Stimulated activated naive CD4-positive, alpha-beta T cell (primary cell): ENCODE results near the gene MORC1.
A peak's percentile ranks its signal among the peaks of the same experiment; 100 is the strongest.

Source experiments
- DNase-seq, 6 experiments: peaks; one replicate each; lab custom pipeline; 2025; lab: John Stamatoyannopoulos, UW

Gene MORC1

DNA sequence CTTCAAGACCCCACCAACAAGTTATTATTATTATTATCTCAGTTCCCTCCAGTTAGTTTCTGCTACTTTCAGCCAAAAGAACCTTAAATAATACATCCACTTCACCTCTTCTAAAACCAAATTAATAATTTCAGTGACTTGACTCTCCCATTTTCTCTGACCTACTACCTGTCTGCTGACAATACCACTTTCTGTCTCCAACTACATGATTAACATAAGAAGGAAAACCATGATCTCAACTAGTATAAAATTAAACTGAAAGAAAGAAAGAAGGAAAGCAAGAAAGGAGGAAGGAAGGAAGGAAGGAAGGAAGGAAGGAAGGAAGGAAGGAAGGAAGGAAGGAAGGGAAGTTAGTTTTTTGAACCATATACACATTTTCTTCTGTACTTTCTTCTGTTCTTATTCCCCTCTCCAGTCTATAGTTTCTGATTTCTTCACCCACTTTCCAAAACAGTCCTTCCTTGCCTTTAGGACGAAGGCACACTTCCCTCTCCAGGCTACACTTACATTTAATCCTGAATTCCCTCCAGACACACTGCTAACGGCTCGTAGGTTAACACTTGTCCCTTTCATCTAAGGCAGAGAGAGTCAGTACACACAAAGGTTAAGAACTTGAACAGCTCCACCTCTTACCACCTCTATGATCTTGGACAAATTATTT is 84.8 kb downstream of the MORC1 start:
- no peak for DNase-seq

DNA sequence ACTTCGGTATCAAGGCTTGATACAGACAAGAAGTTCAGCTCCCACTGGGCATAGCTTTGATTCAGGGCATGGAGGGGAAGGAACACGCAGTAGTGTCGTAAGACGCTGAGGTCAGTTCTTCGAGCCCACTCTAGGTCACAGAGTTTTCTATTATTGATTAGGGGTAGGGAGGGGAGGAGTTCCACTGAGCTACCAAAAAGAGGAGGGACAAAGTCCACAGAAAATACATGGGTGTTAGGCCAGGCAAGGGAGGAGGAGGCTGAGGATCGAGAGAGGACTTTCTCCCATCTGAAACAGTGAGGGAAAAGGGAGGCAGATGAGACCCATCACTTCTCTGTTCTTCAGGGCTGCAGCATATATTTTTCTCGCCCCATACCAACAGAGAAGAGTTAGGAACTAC is 89.2 kb downstream of the MORC1 start:
- DNase-seq, result no peak

DNA sequence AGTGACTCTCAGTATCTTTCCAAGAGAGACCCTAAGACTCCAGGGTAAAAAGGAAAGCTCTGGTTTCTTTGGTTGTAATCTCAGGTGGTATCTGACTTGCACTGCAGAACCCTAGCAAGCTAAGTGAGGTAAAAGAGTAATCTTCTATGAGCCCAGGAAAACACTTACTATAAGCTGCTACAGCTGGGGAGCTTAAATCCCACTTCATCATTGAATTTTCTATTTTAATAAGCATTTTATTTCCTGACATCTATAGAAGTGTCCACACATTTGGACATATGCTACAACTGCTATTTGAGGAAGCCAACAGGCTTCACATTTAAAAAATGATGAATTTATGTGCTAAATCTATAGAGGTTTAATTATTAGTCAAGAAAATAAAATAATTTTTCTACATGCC is 91.1 kb downstream of the MORC1 start:
- DNase-seq, result no peak

DNA sequence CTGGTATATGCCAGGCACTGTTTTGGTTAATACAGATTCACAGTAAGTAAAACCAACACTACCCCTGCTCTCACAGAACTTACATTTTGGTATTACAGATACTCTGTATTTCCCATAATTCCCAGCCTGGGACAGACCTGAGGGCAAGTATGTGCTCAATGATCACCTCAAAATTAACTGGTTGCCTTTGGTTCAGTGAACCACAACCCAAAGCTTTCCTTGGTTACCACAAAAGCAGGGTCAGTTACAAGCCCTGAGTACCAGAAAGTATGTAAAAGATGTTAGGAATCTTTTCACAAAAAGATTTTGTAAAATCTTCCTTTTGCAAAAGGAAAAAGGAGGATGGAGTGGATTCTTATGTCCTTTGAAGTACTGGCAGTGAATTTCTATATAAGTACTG is 92.0 kb downstream of the MORC1 start:
- no peak for DNase-seq

DNA sequence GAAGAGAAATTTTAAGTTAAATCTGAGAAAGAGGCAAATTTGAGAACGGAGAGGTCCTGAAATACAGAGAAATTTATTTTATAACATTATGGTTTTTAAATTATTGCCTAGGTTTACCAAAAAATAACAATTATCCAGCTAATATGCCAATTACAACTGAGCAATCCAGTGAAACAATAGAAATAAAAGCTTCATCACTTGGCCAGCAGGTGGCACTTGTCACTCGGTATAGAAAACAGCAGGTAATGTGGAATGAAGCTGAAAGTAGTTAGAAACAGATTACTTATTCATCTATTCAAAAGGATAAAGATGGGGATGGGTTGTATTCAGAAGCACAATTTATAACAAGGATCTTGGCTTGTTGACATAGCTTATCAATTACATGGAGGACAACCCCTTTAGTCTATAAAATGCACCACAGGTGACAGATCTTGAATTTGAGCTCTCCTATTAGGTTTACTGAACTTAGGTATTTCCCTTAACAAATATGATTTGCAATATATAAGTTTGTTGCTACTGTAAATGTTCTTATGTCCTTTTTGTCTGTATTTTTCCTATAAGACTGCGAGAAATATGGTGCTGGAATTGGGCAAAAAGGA is 94.2 kb downstream of the MORC1 start:
- peak in 3 of 6 experiments; percentile 1 to 44 (median 17) for DNase-seq

DNA sequence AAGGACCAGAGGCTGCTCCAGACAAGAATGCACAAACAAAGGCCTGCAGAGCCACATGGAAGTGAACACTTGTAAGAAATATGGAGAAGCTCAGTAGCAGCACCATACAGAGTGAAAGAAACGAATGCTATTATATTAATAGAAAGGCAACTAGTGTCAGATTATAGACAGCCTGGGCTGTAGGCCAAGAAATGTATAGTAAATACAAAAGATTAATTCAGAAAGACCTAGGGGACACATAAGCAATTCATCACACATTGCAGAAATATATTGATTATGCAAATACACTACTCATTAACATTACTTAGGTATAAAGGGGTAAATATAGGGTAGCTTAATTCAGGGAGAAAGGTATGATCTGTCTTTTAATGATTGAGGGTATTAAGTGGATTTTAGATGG is 94.8 kb downstream of the MORC1 start:
- no peak for DNase-seq

DNA sequence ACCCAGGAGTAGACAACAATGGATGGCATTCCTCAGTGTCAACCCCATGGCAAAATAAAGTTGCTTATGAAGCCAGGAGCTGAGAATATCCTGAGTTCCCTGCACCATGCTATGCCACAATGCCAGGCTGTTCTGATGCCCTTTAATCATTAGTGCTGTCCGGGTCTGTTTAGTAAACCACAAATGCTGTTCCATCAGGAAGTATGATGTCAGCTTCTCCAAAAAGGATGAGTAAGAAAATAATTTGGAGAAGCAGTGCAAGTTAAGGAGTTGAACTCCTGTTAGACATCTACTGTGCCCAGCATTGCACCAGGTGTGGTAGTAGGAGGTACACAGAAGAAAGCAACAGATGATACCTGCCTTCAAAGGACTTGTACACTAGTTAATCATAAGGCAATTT is 96.4 kb downstream of the MORC1 start:
- no peak for DNase-seq

DNA sequence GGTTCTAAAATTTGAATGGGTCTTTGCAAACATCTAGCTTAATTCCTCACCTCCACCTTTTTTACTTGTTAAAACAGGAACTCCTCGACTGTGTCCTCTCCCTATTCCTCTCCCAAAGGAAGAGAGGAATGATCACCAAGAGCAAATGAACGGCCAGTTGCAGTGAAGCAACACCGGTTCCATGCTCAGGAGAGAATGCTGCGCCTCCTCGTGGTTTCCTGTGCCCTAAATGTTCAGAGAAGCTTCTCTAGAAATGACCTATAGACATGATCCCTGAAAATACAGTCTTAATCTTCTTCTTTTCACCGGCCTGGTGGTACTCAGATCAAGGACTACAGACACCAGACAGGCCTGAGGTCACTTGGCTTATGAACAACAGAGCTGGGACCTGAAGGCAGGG is 99.1 kb downstream of the MORC1 start:
- no peak for DNase-seq

DNA sequence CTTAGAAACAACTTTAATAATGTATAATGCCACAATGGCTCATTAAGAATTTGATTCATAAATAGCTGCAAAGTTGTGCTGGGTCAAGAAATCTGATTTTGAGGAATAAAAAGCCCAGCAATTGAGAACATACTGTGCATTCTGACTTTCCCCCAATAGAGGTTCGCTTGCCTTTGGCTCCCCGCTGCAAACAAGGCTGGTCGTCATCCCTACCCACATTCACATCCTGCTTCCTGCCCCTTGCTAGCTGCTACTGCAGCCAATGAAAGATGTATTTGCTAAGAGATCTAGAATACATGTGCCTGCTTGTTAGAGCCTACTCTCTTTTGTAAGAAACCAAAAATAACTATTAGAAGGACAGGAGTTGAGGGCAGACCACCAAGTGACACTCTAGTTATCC is 112.5 kb downstream of the MORC1 start:
- DNase-seq, result no peak

DNA sequence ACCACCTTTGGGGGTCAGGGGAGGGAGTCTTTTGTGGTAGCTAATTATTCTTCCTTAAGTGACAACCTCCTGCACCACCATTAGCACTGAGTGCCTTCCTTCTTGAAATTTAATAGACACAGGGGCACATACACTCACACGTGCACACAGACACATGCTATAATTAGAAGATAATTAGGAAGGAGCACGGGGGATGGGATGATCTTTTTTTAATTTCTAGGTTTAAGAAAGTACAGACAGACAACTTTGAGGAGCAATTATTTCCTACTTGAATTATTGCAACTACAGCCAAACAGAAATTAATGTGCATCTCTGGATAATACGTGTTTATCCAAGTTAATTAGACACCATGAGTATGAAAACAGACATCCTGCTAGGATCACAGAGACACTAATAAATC is 119.5 kb downstream of the MORC1 start:
- no peak for DNase-seq

DNA sequence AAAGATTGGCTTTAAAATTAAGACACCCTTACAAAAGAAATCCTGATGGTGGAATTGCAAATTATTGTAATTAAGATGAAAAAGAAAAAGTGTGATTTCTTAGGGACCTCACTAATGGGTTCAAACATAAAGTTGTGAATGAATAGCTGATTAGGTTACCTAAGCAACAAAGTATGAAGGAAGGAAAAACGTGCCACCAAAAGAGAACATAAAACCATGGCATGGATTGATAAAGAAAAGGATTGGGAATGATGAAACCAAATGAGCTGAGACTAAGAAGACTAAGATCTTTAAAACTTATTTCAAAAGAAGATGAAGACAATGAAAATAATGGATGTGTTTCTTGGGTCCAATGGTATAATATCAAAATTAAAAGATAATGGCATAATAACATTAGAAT is 132.1 kb downstream of the MORC1 start:
- no peak for DNase-seq

DNA sequence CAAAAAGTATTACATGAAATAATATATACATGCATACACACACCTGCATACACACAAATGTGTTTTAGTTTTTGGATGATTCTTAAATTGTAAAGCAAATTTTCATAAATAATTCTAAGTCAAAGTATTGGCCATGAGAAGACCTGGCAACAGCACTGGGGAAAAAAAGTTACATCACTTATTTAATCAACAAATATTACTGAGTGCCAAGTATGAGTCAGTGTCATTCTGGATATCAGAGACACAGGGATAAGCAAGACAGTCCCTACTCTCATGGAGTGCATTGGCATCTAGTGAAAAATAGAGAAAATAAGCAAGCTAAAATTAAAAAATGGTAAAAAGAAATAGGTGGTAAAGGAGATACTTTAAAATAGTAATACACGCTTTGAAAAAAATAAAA is 134.9 kb downstream of the MORC1 start:
- DNase-seq, result no peak

DNA sequence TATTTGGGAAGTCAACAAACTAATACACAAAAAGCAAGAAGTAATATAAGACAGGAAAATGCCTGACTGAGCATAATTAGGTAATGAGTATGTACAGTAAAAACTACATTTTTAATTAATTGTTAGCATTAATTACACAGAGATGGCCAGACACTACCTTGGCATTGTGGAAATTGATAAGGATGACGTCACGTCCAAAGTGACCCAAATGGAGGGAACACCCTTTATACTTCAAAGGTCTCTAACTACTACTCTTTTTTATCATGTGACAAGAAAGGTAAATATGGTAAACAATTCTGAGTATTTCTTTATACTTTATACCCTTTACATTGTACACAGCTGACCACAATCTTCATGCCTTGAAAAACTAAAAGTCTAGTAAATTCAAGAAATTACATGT is 141.9 kb downstream of the MORC1 start:
- DNase-seq, result no peak

DNA sequence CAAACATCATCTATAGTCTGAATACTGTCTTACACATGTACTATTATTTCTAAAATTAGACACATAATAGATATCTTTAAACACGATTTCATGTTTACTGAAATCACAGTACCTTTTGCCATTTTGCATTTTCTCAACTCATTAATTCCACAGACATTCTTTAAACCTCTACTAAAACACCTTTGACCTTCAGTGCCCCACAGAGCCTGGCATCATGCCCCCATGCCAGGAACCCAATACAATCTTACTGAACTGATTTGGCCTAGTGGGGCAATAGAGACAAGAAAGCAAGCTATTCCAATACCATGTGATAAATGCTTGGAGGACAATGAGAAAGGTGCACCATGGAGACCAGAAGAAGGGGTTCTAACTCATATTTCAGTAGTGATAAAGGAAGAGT is 144.9 kb downstream of the MORC1 start:
- no peak for DNase-seq

DNA sequence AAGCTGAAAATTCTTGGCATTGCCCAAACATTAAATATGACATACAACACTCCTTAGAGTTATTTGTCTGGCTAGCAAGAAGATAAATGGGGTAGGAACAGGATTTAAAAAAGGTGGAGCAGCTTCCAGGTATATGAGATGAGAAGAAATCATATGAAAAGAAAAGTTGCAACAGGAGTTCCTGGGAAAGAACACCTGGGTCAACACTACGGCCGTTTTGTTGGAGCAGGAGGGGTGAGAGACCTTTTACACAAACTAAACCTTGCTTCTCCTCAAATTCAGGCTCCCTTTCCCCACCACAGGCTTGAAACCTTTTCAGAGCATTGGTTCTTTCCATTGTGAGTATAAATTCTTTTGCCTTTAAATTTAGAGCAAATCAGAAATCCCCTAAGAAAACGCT is 145.5 kb downstream of the MORC1 start:
- no peak for DNase-seq

DNA sequence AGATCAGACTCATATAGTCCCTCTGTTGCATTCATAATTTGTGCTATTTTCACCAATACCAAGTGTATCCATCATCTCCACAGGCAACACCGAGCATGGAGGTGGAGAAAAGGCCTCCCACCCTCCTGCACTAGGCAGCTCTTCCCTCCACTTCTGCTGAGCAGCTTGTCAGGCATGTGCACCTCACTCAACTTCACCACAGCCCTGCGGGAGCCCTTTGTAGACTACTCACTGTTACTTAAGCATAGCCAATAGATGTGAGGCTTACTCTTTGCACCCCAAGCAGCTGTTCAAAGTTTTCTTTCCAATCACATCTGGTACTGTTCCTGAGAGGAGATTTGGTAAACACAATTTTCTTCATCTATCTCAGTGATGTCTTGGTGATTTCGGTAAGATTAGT is 147.4 kb downstream of the MORC1 start:
- no peak for DNase-seq

DNA sequence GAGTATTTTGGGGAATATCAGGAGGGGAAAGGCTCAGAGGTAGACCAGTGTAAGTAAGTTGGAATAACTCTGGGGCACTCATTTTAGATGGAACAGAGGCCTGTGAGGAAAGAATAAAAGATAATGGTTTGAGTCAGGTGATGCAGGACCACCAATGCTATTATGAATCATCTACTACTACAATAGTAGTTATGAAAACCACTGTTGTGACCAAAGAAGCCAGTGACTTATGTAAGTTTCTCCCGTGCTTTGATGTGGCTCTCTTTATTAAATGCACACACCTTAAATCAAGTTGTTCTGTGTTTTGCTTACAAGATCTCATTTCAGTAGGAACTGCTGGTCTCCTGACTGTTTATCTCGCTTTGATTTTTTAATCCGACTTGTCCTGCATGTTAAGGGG is 151.2 kb downstream of the MORC1 start:
- DNase-seq, result no peak

DNA sequence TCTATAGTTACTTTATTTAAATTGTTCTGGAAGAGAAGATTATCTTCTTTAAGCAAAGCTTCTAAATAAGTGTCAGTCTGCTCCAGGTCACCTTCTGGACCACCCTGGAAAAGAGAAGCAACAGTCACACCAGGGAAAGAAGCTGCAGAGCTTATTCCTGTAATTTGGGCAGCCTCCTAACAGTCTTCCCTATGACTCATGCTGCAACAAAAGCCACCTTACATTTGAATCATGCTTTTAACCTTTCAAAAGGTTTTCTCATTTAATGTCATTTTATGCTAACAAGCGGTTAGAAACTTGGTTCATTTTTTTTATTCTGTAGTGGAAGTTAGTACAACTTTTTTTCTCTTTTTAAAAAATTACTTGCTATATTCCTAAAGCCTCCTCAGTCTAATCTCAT is 158.9 kb downstream of the MORC1 start:
- DNase-seq, result no peak

DNA sequence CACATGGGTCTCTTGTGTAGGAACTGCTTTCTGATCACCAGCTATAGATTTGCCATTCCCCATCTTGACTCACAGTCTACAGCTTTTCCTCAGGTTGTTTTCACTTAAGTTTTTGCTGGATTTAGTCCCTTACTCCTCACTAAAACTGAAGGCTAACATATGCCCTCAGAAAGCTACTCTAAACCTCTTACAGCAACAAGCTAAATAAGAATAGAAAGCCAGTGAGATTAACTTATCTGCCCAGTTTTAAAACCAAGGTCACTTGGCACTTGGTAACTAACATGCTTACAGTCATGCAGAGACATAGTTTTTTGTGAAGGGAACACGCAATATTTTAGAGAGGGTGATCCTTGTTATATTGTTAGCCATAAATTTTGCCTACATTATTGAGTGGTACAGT is 164.2 kb downstream of the MORC1 start, which contains the start of gene GUCA1C:
TSS of gene GUCA1C (minus strand) at position 180 of the 400 bp plus-strand sequence. CDS start at position 63, 117 bp downstream.
- no peak for DNase-seq

DNA sequence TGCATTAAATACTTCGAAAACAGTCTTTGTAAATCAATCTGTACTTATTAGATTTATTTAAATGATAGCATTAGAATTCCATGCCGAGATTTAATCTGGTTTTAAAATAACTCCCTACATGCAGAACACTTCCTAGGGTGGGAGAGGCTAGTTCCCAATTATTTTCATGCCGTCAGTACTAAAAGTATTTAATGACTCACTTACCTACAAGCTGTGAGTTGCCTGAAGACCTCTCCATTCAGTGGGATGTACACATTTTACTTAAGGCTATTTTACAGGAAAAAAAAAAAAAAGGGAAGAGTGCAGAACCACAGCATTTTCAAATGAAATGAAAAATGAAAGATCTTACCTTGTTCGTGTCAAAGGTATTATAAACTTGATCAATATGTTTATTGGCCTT is 164.7 kb downstream of the MORC1 start:
- DNase-seq, result no peak

DNA sequence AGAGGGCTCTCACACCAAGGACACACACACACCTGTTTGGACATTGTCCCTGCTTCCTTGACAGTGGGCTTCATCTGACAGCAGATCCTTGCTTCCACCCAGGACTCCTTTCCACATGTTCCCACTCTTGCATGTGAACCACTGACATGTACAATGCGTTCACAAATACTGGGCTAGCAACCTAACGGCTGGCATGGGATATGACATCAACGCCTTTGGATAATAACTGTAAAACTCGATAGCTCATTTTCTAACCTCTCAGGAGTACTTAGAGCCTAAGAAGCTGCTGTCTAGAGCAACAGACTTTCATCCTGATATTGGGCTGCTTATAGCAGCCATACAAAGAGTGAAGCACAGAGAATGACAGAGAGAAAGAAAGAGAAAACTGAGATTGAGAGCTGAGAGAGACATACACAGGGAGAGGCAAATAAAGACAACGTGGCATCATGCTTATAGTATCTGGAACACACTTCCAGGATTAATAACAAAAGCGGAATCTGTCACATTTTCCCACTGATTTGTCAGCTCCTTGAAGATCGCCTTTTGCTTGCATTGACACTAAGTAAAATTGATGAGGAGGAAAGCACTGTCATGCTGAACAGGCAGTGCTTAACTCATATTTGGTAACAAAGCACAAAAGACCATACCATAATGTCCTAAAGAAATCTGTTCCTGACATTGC is 166.0 kb downstream of the MORC1 start:
- DNase-seq, result no peak

DNA sequence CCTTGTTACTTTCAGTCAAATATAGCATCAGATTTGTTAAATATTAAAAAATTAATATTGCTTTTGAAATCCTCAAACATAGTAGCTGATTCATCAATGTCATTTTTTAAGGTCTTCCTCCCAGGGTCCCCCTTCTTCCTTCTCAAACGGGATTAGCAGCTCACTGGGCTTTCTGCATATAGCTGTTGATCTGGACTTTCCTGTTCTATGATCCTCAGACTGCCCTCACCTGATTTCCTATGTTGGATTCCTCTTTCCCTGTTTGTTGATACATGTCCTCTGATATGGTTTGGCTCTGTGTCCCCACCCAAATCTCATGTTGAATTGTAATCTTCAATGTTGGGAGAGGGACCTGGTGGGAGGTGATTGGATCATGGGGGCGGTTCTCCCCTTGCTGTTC is 170.1 kb downstream of the MORC1 start:
- no peak for DNase-seq
